CD4-positive, alpha-beta T cell treated with Interleukin-6 at 100 ng/mL for 8 hours (primary cell): Measurements from ENCODE around the gene ATG4A.

Source experiments
- DNase-seq: peaks from one replicate; pipeline ENCODE4 v3.0.0-alpha.2; 2020; ENCODE audit warnings: mixed read lengths, low spot score

ATG4A gene

GRCh38 chrX:108122748-108123147, 31.2 kb downstream of the ATG4A start:
- DNase-seq, result no peak

- no peak for DNase-seq
These were observed 32.2 kb downstream of the ATG4A start for GRCh38 chrX:108123591-108124366.

GRCh38 chrX:108126661-108127060, 35.1 kb downstream of the ATG4A start:
- no peak for DNase-seq

- DNase-seq, result no peak
These were observed 35.6 kb downstream of the ATG4A start for GRCh38 chrX:108127152-108127551.

GRCh38 chrX:108130889-108131288, 39.3 kb downstream of the ATG4A start:
- DNase-seq, result no peak

- DNase-seq, result no peak
These were observed 39.9 kb downstream of the ATG4A start for GRCh38 chrX:108131471-108131870.

- no peak for DNase-seq
These were observed 40.5 kb downstream of the ATG4A start for GRCh38 chrX:108132034-108132433.

GRCh38 chrX:108132876-108133275, 41.3 kb downstream of the ATG4A start:
- no peak for DNase-seq

- DNase-seq, result no peak
These were observed 43.1 kb downstream of the ATG4A start for GRCh38 chrX:108134724-108135123.

GRCh38 chrX:108138814-108139702, 47.5 kb downstream of the ATG4A start:
- no peak for DNase-seq

GRCh38 chrX:108148524-108148923, 56.9 kb downstream of the ATG4A start:
- DNase-seq, result no peak

GRCh38 chrX:108156082-108156481, 64.5 kb downstream of the ATG4A start:
- DNase-seq, result no peak

GRCh38 chrX:108156934-108157466, 65.4 kb downstream of the ATG4A start:
- DNase-seq, result no peak

- no peak for DNase-seq
These were observed 66.0 kb downstream of the ATG4A start for GRCh38 chrX:108157628-108158027.

- no peak for DNase-seq
These were observed 67.6 kb downstream of the ATG4A start for GRCh38 chrX:108159028-108159670.

- no peak for DNase-seq
These were observed 68.7 kb downstream of the ATG4A start for GRCh38 chrX:108160309-108160708.

- DNase-seq, result no peak
These were observed 70.7 kb downstream of the ATG4A start for GRCh38 chrX:108162265-108162664.

GRCh38 chrX:108163333-108164082, 71.9 kb downstream of the ATG4A start:
- DNase-seq, result no peak

- DNase-seq, result no peak
These were observed 74.0 kb downstream of the ATG4A start for GRCh38 chrX:108165383-108166111.

GRCh38 chrX:108167211-108167872, 75.8 kb downstream of the ATG4A start:
- no peak for DNase-seq
